ENCODE measurements around the gene SEPSECS. TPM values are rescaled to one million over a fixed set of nuclear protein-coding genes. Genes with fewer than 3 reads are reported as not detected.

The SEPSECS gene
- total and polyA plus RNA-seq, 4 donors = 9.5 to 17.2 (median 12.3) TPM

DNA sequence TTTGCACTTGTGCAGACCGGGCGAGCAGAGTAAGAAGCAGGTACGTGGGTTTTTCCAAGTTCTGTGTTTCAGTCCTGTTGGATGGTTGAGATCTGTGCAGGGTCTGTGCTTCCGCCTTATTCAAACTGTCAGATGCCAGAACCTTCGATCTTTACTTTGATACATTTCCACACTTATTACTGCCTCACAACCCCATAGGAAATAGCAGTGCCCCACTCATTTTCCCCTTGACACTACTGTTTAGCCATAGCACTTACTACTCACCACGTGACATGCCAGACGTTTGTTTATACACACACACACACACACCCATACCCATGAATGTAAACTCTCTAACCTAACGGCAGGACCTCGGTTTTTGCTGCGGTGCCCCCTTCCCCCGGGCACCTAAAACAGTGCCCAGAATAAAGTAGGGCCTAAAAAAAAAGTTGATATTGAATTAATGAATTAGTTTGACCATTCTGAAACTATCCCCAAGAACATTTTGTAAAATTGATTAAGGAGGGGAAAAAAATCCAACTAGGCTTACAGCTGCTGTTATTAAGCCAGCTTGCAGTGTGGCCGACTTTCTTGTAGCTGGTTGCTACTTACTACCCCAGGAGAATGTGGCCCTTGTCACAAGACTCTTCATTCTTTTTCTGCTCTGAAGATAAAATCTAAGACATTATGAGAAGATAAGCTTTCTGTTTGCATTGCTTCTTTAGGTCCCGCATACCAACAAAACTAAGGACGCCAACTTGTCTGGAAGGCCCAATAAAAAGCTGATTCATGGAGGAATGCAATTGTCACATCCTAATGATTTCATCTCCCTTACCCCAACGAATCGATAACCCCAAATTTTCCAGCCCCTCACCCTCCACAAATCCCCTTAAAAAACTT, 704 bp upstream of the SEPSECS start:
- Histone ChIP-seq H3K27me3 (ENCODE audit: control insufficient read depth, insufficient read depth, low read length) (no peaks in the 10 kb centered on the region), H3K36me3 (ENCODE audit: control insufficient read depth, insufficient read depth, low read length) (peaks cover 2% of the 10 kb centered on the region), H3K4me1 (ENCODE audit: control insufficient read depth, insufficient read depth, low read length) (peaks cover 7% of the 10 kb centered on the region), H3K4me3 (ENCODE audit: low read depth, low read length) (peak overlapping the region; percentile 95), H3K27ac (ENCODE audit: low read depth, low read length) (peak overlapping the region; percentile 96), H3K9me3 (ENCODE audit: control insufficient read depth, insufficient read depth, low read length) (no peaks in the 10 kb centered on the region)
- WGBS (ENCODE audit: insufficient coverage) = 0% methylated on average over 5 of the region's 16 CpGs
- no peak for DNase-seq (ENCODE audit: low read depth in 4 of 6, low spot score in 6 of 6)

DNA sequence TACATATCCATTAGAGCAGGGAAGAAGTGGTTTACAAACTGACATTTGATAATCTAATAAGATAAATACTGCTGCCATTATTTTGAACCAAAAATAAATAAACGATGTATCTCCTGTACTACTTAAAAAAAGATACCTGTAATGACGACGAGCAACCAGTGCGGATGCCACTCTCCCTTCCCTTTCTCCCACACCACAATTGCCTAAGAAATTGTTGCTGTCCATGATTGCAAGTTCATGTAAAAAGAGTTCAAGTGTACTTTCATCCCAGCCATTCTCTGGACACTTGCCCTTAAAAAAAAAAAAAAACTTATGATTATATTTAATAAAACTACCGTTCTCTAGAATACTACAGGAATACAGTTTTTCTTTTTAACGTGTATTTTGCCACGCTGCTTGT, 1.4 kb downstream of the SEPSECS start:
- no peak overlapping the region for H3K4me3 ChIP-seq (ENCODE audit: low read depth, low read length)
- H3K27ac ChIP-seq (ENCODE audit: low read depth, low read length) = no peak overlapping the region
- H3K27me3 ChIP-seq (ENCODE audit: control insufficient read depth, insufficient read depth, low read length) = no peaks in the 10 kb centered on the region
- no peak for DNase-seq (ENCODE audit: low read depth in 4 of 6, low spot score in 6 of 6)
- H3K4me1 ChIP-seq (ENCODE audit: control insufficient read depth, insufficient read depth, low read length) = peaks cover 7% of the 10 kb centered on the region
- peaks cover 2% of the 10 kb centered on the region for H3K36me3 ChIP-seq (ENCODE audit: control insufficient read depth, insufficient read depth, low read length)
- 76% methylated on average over 3 of the region's 7 CpGs for WGBS (ENCODE audit: insufficient coverage)
- no peaks in the 10 kb centered on the region for H3K9me3 ChIP-seq (ENCODE audit: control insufficient read depth, insufficient read depth, low read length)

DNA sequence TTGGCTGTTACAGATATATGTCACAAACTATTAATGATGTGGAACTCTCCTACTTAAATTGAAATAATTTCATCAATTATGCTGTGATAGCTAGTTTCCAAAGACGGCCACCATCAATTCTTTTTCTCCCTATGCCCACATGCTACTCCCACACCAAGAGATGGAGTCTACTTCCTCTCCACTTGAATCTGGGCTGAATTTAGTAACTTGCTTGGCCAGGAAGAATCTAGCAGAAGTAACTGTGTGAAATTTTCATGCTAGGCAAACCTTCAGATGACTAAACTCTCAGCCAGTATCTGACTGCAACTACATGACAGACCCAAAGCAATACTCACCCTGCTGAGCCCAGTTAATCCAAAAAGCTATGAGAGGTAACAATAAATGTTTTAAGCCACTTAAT, 3.2 kb downstream of the SEPSECS start:
- H3K27ac ChIP-seq (ENCODE audit: low read depth, low read length) = no peak overlapping the region
- peaks cover 2% of the 10 kb centered on the region for H3K36me3 ChIP-seq (ENCODE audit: control insufficient read depth, insufficient read depth, low read length)
- peaks cover 7% of the 10 kb centered on the region for H3K4me1 ChIP-seq (ENCODE audit: control insufficient read depth, insufficient read depth, low read length)
- DNase-seq (ENCODE audit: low read depth in 4 of 6, low spot score in 6 of 6) = no peak
- no peaks in the 10 kb centered on the region for H3K27me3 ChIP-seq (ENCODE audit: control insufficient read depth, insufficient read depth, low read length)
- H3K4me3 ChIP-seq (ENCODE audit: low read depth, low read length) = no peak overlapping the region
- WGBS (ENCODE audit: insufficient coverage) = no CpG with 5 or more reads among the region's 1 CpG
- no peaks in the 10 kb centered on the region for H3K9me3 ChIP-seq (ENCODE audit: control insufficient read depth, insufficient read depth, low read length)

DNA sequence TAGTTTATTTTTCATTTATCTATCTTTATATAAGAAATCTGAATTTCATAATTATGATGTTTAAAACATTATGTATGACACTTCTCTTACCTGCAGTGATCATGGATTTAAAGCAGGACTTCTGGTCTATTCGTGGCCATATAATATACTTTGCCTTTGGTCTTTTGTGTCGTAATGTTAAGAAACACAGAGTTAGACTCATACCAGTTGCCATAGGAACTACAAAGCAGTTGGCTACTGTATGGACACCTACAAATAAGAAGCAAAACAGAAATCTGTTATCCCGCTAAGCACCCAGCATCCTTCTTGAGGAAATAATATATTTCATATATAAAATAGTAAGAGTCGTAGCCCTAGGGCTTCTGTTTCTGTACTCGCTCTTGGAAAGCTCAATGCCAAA, 4.3 kb downstream of the SEPSECS start:
- 80% methylated on average over 1 of the region's 5 CpGs for WGBS (ENCODE audit: insufficient coverage)
- Histone ChIP-seq H3K27ac (ENCODE audit: low read depth, low read length) (no peak overlapping the region), H3K27me3 (ENCODE audit: control insufficient read depth, insufficient read depth, low read length) (no peaks in the 10 kb centered on the region), H3K4me3 (ENCODE audit: low read depth, low read length) (no peak overlapping the region), H3K4me1 (ENCODE audit: control insufficient read depth, insufficient read depth, low read length) (peaks cover 7% of the 10 kb centered on the region), H3K9me3 (ENCODE audit: control insufficient read depth, insufficient read depth, low read length) (no peaks in the 10 kb centered on the region), H3K36me3 (ENCODE audit: control insufficient read depth, insufficient read depth, low read length) (peaks cover 2% of the 10 kb centered on the region)
- no peak for DNase-seq (ENCODE audit: low read depth in 4 of 6, low spot score in 6 of 6)

DNA sequence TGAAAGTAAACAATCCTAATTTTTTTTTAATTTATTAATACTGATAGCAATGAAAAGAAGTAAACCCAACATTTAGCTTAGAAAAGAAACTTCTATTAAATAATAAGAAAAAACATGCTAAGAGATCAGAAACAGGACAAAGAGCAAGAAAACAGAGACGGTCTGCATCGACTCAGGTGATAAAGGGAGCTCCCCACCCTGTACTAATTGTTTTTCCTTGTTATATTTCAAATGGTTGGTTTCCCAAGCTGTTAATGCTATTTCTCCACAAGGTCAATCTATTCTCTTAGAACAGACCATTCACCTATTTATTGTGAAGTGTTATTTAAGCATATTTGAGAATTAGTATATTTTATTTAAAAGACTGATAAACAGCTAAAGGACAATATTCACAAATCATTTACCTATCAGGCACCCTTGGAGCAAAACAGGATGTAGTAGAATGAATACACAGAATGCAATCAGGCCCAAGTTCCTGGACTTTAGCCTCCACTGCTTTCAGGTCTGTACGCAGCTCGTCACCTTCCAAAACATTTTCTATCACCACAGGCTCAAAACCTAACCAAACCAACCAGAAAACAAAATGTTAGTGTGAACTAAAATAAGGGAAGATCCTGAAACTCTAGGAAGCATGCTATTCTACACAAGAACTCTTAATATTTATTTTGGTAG, 5.5 kb downstream of the SEPSECS start:
- Histone ChIP-seq H3K27ac (ENCODE audit: low read depth, low read length) (no peak overlapping the region), H3K27me3 (ENCODE audit: control insufficient read depth, insufficient read depth, low read length) (no peaks in the 10 kb centered on the region)
- no CpG with 5 or more reads among the region's 4 CpGs for WGBS (ENCODE audit: insufficient coverage)

DNA sequence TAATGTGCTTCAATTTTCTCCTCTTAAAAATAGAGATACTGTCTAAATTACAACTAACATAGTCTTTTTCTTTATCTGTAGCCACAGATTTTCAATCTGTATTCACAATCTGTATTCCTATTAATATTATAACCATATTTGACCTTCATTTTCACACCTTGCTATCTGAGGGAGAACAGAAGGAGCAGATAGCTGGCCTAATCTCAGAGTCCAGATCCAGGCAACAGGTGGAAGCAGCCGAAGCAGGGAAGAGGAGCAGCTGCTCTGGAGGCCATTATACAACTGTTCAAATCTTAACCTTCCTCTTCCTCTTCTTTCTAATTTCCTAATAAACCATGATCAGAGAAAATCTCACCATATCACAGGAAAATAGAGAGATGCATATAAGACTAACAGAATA, 14.2 kb downstream of the SEPSECS start:
- no peak for DNase-seq (ENCODE audit: low read depth in 4 of 6, low spot score in 6 of 6)
- H3K27me3 ChIP-seq (ENCODE audit: control insufficient read depth, insufficient read depth, low read length) = no peaks in the 10 kb centered on the region
- no peaks in the 10 kb centered on the region for H3K9me3 ChIP-seq (ENCODE audit: control insufficient read depth, insufficient read depth, low read length)
- peaks cover 4% of the 10 kb centered on the region for H3K36me3 ChIP-seq (ENCODE audit: control insufficient read depth, insufficient read depth, low read length)
- no peak overlapping the region for H3K27ac ChIP-seq (ENCODE audit: low read depth, low read length)
- WGBS (ENCODE audit: insufficient coverage) = 80% methylated on average over 1 of the region's 1 CpG
- no peaks in the 10 kb centered on the region for H3K4me1 ChIP-seq (ENCODE audit: control insufficient read depth, insufficient read depth, low read length)
- no peak overlapping the region for H3K4me3 ChIP-seq (ENCODE audit: low read depth, low read length)

More for the DNA sequence above, 5.5 kb downstream of the SEPSECS start:
- no peak for DNase-seq (ENCODE audit: low read depth in 4 of 6, low spot score in 6 of 6)
- Histone ChIP-seq H3K4me3 (ENCODE audit: low read depth, low read length) (no peak overlapping the region), H3K4me1 (ENCODE audit: control insufficient read depth, insufficient read depth, low read length) (peaks cover 6% of the 10 kb centered on the region), H3K9me3 (ENCODE audit: control insufficient read depth, insufficient read depth, low read length) (no peaks in the 10 kb centered on the region), H3K36me3 (ENCODE audit: control insufficient read depth, insufficient read depth, low read length) (peaks cover 4% of the 10 kb centered on the region)

DNA sequence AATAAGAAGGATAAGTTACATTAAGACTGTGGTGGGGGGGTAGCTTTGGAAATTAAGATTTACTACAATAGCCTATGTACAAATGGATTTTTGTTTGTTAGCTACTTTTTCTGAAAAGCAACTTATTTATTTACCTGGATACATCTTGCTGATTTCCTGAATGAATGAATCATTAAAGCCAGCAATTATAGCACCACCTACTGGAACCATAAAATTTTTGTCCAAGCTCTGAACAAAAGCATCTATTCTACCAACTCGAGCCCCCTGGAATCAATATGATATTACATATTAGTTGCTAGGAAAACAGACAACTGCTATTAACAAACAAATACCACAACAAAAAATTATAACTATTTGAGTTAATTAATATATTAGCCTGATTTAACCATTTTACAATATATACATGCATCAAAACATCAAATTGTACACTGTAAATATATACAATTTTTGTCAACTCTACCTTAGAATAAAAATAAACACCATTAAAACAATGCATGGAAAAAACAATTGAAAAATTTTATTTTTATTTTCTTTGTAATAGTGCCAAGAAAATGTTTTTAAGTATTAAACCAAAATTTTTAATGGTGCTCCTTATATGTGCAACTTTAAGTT, 15.3 kb downstream of the SEPSECS start:
- H3K9me3 ChIP-seq (ENCODE audit: control insufficient read depth, insufficient read depth, low read length) = no peaks in the 10 kb centered on the region
- H3K4me3 ChIP-seq (ENCODE audit: low read depth, low read length) = no peak overlapping the region
- no peak overlapping the region for H3K27ac ChIP-seq (ENCODE audit: low read depth, low read length)
- no CpG with 5 or more reads among the region's 1 CpG for WGBS (ENCODE audit: insufficient coverage)
- no peaks in the 10 kb centered on the region for H3K4me1 ChIP-seq (ENCODE audit: control insufficient read depth, insufficient read depth, low read length)
- DNase-seq (ENCODE audit: low read depth in 4 of 6, low spot score in 6 of 6) = peak; percentile 18 to 91 (median 45)
- no peaks in the 10 kb centered on the region for H3K27me3 ChIP-seq (ENCODE audit: control insufficient read depth, insufficient read depth, low read length)
- no peaks in the 10 kb centered on the region for H3K36me3 ChIP-seq (ENCODE audit: control insufficient read depth, insufficient read depth, low read length)

DNA sequence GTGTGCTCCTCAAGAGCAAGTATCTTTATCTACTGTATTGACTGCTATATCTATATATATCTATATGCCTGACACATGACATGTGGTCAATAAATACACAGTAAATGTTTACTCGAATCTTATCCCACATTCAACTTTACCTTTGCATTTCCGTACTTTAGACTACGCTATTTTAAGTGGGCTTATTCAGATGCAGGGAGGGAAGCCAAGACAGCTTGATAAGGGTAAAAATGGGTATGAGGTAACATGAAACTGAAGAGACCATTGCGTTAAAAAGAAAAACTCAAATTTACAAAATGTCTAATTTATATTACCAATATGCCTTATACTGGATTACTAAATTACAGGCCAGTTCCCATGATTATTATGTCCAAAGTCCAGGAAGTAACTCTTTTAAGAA, 17.8 kb downstream of the SEPSECS start:
- H3K4me1 ChIP-seq (ENCODE audit: control insufficient read depth, insufficient read depth, low read length) = no peaks in the 10 kb centered on the region
- H3K36me3 ChIP-seq (ENCODE audit: control insufficient read depth, insufficient read depth, low read length) = no peaks in the 10 kb centered on the region
- no peak overlapping the region for H3K27ac ChIP-seq (ENCODE audit: low read depth, low read length)
- H3K9me3 ChIP-seq (ENCODE audit: control insufficient read depth, insufficient read depth, low read length) = no peaks in the 10 kb centered on the region
- no CpG with 5 or more reads among the region's 4 CpGs for WGBS (ENCODE audit: insufficient coverage)
- H3K27me3 ChIP-seq (ENCODE audit: control insufficient read depth, insufficient read depth, low read length) = no peaks in the 10 kb centered on the region
- H3K4me3 ChIP-seq (ENCODE audit: low read depth, low read length) = no peak overlapping the region
- no peak for DNase-seq (ENCODE audit: low read depth in 4 of 6, low spot score in 6 of 6)

DNA sequence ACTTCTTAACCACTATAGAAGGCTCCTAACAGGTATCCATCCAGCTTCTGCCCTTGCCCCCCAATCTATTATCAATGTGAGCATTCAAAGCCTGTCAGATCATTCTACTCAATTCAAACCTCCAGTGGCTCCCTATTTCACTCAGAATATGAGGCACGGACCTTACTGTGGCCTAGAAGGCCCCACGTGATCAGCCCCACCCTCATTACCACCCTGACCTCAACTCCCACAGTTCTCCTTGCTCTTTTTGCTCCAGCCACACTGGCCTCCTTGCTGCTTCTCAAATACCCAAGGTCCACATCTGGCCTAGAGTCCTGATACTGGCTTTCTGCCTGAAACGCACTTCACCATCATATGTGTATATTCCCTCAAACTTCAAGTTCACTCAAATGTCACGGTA, 18.7 kb downstream of the SEPSECS start:
- DNase-seq (ENCODE audit: low read depth in 4 of 6, low spot score in 6 of 6) = no peak
- Histone ChIP-seq H3K4me3 (ENCODE audit: low read depth, low read length) (no peak overlapping the region), H3K27me3 (ENCODE audit: control insufficient read depth, insufficient read depth, low read length) (no peaks in the 10 kb centered on the region), H3K9me3 (ENCODE audit: control insufficient read depth, insufficient read depth, low read length) (no peaks in the 10 kb centered on the region), H3K4me1 (ENCODE audit: control insufficient read depth, insufficient read depth, low read length) (no peaks in the 10 kb centered on the region), H3K27ac (ENCODE audit: low read depth, low read length) (no peak overlapping the region), H3K36me3 (ENCODE audit: control insufficient read depth, insufficient read depth, low read length) (no peaks in the 10 kb centered on the region)
- WGBS (ENCODE audit: insufficient coverage) = 93% methylated on average over 4 of the region's 4 CpGs
